Suprapubic skin (tissue), 4 donors: Measurements from ENCODE around the gene CPN2. TPM values are rescaled to one million over a fixed set of nuclear protein-coding genes. Genes with fewer than 3 reads are reported as not detected.

Experiments used
- DNase-seq, 2 donors: peaks; one replicate each; pipeline ENCODE4 v3.0.0-alpha.2; 2019; ENCODE audit warnings: low spot score in 2 of 2
- H3K27ac ChIP-seq: fragments of 200-600 bp; sonication (generic); one replicate; pipeline ENCODE4 v1.5.1; 2019
- H3K27me3 ChIP-seq: fragments of 200-600 bp; sonication (generic); one replicate; pipeline ENCODE4 v1.5.1; 2019
- H3K36me3 ChIP-seq: fragments of 200-600 bp; sonication (generic); one replicate; pipeline ENCODE4 v1.5.1; 2019
- H3K4me1 ChIP-seq: fragments of 200-600 bp; sonication (generic); one replicate; pipeline ENCODE4 v1.5.1; 2019
- H3K4me3 ChIP-seq: fragments of 200-600 bp; sonication (generic); one replicate; pipeline ENCODE4 v1.5.1; 2019; ENCODE audit warnings: mild to moderate bottlenecking
- H3K9me3 ChIP-seq: fragments of 200-600 bp; sonication (generic); one replicate; pipeline ENCODE4 v1.5.1; 2019
- EP300 ChIP-seq: sonication (generic); formaldehyde crosslinking; IDR thresholded peaks from one replicate; pipeline ENCODE4 v1.6.1; 2017; ENCODE audit warnings: antibody characterized with exemption
- POLR2A ChIP-seq, 2 donors: fragments of 450-650 bp; IDR thresholded peaks; one replicate each; pipeline ENCODE4 v1.6.1; 2017; ENCODE audit warnings: antibody characterized with exemption in 2 of 2, mild to moderate bottlenecking in 2 of 2, moderate library complexity in 2 of 2
- POLR2AphosphoS5 ChIP-seq, 3 donors: sonication (generic); formaldehyde crosslinking; IDR thresholded peaks; one replicate each; pipeline ENCODE4 v1.6.1; 2017; ENCODE audit warnings: antibody characterized with exemption in 3 of 3
- WGBS: methylation state at CpG from one replicate; pipeline ENCODE4 v1.1.5; 2018; 5-methylcytosine and 5-hydroxymethylcytosine counted together
- total RNA-seq, 4 donors: library from RNA; depleted of rRNA; stranded (reverse); fragments of >200 nt; gene quantifications; one replicate each; pipeline ENCODE4 v1.1.0, GENCODE V29; 2016
- TF ChIP-seq, protein P1 (sequence below), 2 donors: fragments of 200-600 bp in 1 of 2; fragments of 450-650 bp in 1 of 2; sonication (generic) in 1 of 2; IDR thresholded peaks; one replicate each; pipeline ENCODE4 v1.5.1; 2016 to 2019; ENCODE audit warnings: antibody characterized with exemption in 2 of 2, mild to moderate bottlenecking in 1 of 2, moderate library complexity in 1 of 2

Gene CPN2
- total RNA-seq, 4 donors from 2014 or later, result not detected

DNA sequence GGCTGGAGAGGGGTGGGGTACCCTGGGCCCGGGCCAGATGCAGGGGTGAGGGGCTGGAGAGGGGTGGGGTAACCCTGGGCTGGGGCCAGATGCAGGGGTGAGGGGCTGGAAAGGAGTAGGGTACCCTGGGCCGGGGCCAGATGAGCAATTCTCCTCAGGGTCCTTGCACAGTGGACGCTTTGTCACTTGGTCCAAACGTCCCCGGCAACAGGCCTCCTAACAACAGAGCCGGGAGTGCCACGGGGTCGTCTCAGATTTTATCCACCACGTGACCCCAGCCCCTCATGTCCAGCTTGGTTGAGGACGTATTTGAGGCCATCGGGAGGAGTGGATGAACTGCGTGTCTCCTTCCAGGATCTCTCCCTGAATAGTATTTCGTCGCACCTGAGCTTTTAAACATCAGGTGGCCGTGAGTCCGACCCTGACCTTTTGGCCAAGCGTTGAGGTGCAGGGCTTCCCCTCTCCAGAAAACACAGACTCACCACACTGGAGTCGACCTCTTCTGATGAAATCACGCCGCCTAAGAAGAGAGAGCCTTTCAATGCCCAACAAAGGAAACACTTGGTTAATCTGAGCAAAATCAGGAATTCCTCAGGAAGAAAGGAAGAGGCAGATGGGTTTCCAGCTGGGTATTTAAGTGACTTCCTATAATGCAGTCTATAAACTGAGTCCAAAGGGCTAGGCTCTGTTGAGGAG lies 31.2 kb upstream of the CPN2 start:
- peaks cover 32% of the 10 kb centered on the region for H3K27me3 ChIP-seq
- peak in 1 of 2 donors; percentile 73 for DNase-seq

DNA sequence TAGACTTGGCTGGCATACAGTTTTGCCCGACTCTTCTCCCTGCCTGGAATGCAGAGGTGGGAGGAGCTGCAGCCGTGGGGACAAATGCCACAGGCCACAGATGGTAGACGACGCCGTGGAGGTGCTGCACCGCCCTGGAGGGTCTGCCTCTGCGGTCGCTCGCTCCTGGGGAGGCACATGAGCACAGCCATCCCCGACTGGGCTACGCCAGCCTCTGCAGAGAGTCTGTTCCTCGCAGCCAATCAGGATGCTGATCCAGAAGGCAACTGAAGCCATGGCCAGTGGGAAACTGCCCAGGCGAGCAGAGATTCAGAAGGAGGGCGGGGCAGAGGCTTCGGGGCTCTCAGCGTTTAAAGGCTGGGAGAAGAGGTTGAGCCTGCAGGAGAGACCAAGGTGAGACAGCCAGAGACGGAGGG lies 30.3 kb upstream of the CPN2 start:
- H3K27me3 ChIP-seq, result peaks cover 32% of the 10 kb centered on the region
- H3K27ac ChIP-seq, result no peak overlapping the region
- WGBS, result 37% methylated on average over 8 of the region's 17 CpGs

More for the DNA sequence above, 31.2 kb upstream of the CPN2 start:
- Histone ChIP-seq H3K4me1 (peaks cover 4% of the 10 kb centered on the region), H3K9me3 (no peaks in the 10 kb centered on the region), H3K36me3 (no peaks in the 10 kb centered on the region), H3K4me3 (no peak overlapping the region), H3K27ac (no peak overlapping the region)
- TF ChIP-seq EP300 (no peak), POLR2AphosphoS5 (IDR thresholded peaks at IDR 0.05) (no peak), POLR2A (IDR thresholded peaks at IDR 0.05) (no peak)
- TF ChIP-seq, protein P1, sequence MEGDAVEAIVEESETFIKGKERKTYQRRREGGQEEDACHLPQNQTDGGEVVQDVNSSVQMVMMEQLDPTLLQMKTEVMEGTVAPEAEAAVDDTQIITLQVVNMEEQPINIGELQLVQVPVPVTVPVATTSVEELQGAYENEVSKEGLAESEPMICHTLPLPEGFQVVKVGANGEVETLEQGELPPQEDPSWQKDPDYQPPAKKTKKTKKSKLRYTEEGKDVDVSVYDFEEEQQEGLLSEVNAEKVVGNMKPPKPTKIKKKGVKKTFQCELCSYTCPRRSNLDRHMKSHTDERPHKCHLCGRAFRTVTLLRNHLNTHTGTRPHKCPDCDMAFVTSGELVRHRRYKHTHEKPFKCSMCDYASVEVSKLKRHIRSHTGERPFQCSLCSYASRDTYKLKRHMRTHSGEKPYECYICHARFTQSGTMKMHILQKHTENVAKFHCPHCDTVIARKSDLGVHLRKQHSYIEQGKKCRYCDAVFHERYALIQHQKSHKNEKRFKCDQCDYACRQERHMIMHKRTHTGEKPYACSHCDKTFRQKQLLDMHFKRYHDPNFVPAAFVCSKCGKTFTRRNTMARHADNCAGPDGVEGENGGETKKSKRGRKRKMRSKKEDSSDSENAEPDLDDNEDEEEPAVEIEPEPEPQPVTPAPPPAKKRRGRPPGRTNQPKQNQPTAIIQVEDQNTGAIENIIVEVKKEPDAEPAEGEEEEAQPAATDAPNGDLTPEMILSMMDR (IDR thresholded peaks at IDR 0.05), result no peak
- 85% methylated on average over 20 of the region's 20 CpGs for WGBS

DNA sequence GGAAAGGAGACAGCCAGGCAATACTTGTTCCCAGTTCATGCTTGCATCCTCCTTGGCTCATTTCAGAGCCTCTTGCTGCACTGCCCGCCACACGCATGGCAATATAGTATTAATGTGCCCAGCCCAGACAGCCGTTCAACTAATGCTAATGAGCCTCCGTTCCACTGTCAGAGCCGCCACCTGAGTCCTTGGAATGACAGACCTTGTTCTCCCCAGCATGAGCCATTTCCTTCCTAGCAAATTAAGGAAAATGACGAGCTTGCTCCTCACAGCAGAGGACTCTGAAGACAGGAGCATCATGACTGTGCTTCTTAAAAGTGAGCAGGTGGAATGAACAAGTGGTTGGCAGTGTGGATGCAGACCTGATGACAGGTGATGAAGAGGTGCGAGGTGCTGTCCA lies 29.2 kb upstream of the CPN2 start:
- Histone ChIP-seq H3K27ac (no peak overlapping the region), H3K9me3 (no peaks in the 10 kb centered on the region), H3K4me1 (peaks cover 4% of the 10 kb centered on the region), H3K27me3 (peaks cover 23% of the 10 kb centered on the region), H3K4me3 (no peak overlapping the region), H3K36me3 (no peaks in the 10 kb centered on the region)
- peak in 1 of 2 donors; percentile 45 for DNase-seq
- TF ChIP-seq, protein P1 (IDR thresholded peaks at IDR 0.05), result no peak
- TF ChIP-seq POLR2AphosphoS5 (IDR thresholded peaks at IDR 0.05) (no peak), POLR2A (IDR thresholded peaks at IDR 0.05) (no peak), EP300 (no peak)
- WGBS, result 82% methylated on average over 7 of the region's 7 CpGs

More for the DNA sequence above, 30.3 kb upstream of the CPN2 start:
- Histone ChIP-seq H3K9me3 (no peaks in the 10 kb centered on the region), H3K36me3 (no peaks in the 10 kb centered on the region), H3K4me3 (no peak overlapping the region), H3K4me1 (peaks cover 4% of the 10 kb centered on the region)
- DNase-seq, result peak in 1 of 2 donors; percentile 61
- TF ChIP-seq POLR2A (IDR thresholded peaks at IDR 0.05) (no peak), POLR2AphosphoS5 (IDR thresholded peaks at IDR 0.05) (no peak), EP300 (no peak)
- TF ChIP-seq, protein P1 (IDR thresholded peaks at IDR 0.05), result no peak

DNA sequence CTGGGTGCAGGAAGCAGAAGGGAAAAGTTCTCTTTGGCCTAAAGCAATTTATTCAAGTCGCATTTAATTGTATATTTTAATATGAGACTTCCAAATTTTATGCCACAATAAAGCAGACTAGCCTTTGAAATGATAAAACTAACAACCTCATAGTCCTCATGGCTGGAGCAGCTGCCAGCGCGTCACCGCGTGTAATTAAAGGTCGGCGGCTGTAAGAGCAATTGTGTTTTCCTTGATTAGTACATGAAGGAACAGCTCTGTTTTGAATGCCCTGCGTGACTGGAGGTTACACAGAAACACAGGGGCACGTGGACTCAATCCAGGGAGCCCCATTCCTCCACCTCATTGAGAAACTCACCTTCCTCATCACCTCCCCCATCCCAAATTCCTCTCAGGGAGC lies 28.5 kb upstream of the CPN2 start:
- H3K4me1 ChIP-seq, result peaks cover 4% of the 10 kb centered on the region
- TF ChIP-seq EP300, result no peak
- no peak for TF ChIP-seq POLR2AphosphoS5 (IDR thresholded peaks at IDR 0.05)
- no peak for TF ChIP-seq POLR2A (IDR thresholded peaks at IDR 0.05)
- TF ChIP-seq, protein P1 (IDR thresholded peaks at IDR 0.05), result no peak
- H3K36me3 ChIP-seq, result no peaks in the 10 kb centered on the region
- no peaks in the 10 kb centered on the region for H3K9me3 ChIP-seq
- 78% methylated on average over 9 of the region's 9 CpGs for WGBS
- H3K4me3 ChIP-seq, result no peak overlapping the region
- peak in 1 of 2 donors; percentile 48 for DNase-seq
- no peak overlapping the region for H3K27ac ChIP-seq
- peaks cover 23% of the 10 kb centered on the region for H3K27me3 ChIP-seq

DNA sequence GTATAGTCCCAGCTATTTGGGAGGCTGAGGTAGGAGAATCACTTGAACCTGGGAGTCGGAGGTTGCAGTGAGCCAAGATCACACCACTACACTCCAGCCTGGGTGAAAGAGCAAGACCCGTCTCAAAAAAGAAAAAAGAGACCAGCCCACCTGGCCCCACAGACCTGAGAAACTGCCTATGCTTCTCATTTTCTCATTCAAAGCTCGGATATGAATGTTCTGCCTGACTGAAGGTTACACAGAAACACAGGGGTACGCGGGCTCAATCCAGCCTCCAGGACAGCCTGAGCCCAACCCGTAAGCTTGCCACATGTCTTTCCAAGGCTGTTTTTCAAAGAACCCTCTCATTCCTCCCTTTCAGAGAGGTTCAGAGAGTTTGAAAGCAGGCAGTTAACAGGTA lies 28.1 kb upstream of the CPN2 start:
- peaks cover 23% of the 10 kb centered on the region for H3K27me3 ChIP-seq
- H3K4me1 ChIP-seq, result peaks cover 4% of the 10 kb centered on the region
- H3K36me3 ChIP-seq, result no peaks in the 10 kb centered on the region
- TF ChIP-seq, protein P1 (IDR thresholded peaks at IDR 0.05), result no peak
- no peak for TF ChIP-seq POLR2AphosphoS5 (IDR thresholded peaks at IDR 0.05)
- no peak for TF ChIP-seq EP300
- no peak for TF ChIP-seq POLR2A (IDR thresholded peaks at IDR 0.05)
- 98% methylated on average over 6 of the region's 6 CpGs for WGBS
- DNase-seq, result peak in 1 of 2 donors; percentile 54
- no peaks in the 10 kb centered on the region for H3K9me3 ChIP-seq
- H3K4me3 ChIP-seq, result no peak overlapping the region
- H3K27ac ChIP-seq, result no peak overlapping the region
